Mucosa of stomach (tissue), 1 donor: ENCODE data around the gene MAP4K3.
"Not testable (repeated sequence)": the region's sequence is repeated elsewhere in the genome, so short reads cannot be mapped to it uniquely, and the experiment has no call there.

Experiments
- H3K27me3 ChIP-seq: one replicate; pipeline ENCODE4 v1.7.0; 2013; ENCODE audit warnings: mild to moderate bottlenecking, low read length; ENCODE audit not compliant: control insufficient read depth, insufficient read depth
- H3K36me3 ChIP-seq: one replicate; pipeline ENCODE4 v1.7.0; 2013; ENCODE audit warnings: low read length; ENCODE audit not compliant: control insufficient read depth, insufficient read depth
- H3K4me1 ChIP-seq: one replicate; pipeline ENCODE4 v1.7.0; 2013; ENCODE audit warnings: mild to moderate bottlenecking, low read length; ENCODE audit not compliant: control insufficient read depth, insufficient read depth
- H3K4me3 ChIP-seq: one replicate; pipeline ENCODE4 v1.7.0; 2013; ENCODE audit warnings: low read length
- H3K9ac ChIP-seq: one replicate; pipeline ENCODE4 v1.7.0; 2013; ENCODE audit warnings: mild to moderate bottlenecking, low read length, moderate library complexity
- H3K9me3 ChIP-seq: one replicate; pipeline ENCODE4 v1.7.0; 2013; ENCODE audit warnings: mild to moderate bottlenecking, low read length, moderate library complexity; ENCODE audit not compliant: control insufficient read depth
- donor health status: Pancreatic carcinoma.

MAP4K3 gene

GRCh38 chr2:39395313-39395712 lies 41.8 kb downstream of the MAP4K3 start:
- H3K27me3 ChIP-seq: no peaks in the 10 kb centered on the region
- no peak overlapping the region for H3K4me3 ChIP-seq
- no peaks in the 10 kb centered on the region for H3K36me3 ChIP-seq
- no peaks in the 10 kb centered on the region for H3K9me3 ChIP-seq
- peaks cover 15% of the 10 kb centered on the region for H3K4me1 ChIP-seq
- H3K9ac ChIP-seq: no peak overlapping the region

GRCh38 chr2:39394516-39394961 lies 42.5 kb downstream of the MAP4K3 start:
- Histone ChIP-seq H3K4me3 (no peak overlapping the region), H3K36me3 (no peaks in the 10 kb centered on the region), H3K4me1 (peaks cover 7% of the 10 kb centered on the region), H3K9me3 (no peaks in the 10 kb centered on the region), H3K27me3 (no peaks in the 10 kb centered on the region), H3K9ac (no peak overlapping the region)

- H3K9ac ChIP-seq: no peak overlapping the region
- no peaks in the 10 kb centered on the region for H3K4me1 ChIP-seq
- H3K36me3 ChIP-seq: no peaks in the 10 kb centered on the region
- H3K27me3 ChIP-seq: no peaks in the 10 kb centered on the region
- H3K9me3 ChIP-seq: no peaks in the 10 kb centered on the region
- no peak overlapping the region for H3K4me3 ChIP-seq
These were observed 44.4 kb downstream of the MAP4K3 start for GRCh38 chr2:39392672-39393071.

- no peaks in the 10 kb centered on the region for H3K36me3 ChIP-seq
- H3K27me3 ChIP-seq: no peaks in the 10 kb centered on the region
- no peak overlapping the region for H3K4me3 ChIP-seq
- no peak overlapping the region for H3K9ac ChIP-seq
- no peaks in the 10 kb centered on the region for H3K9me3 ChIP-seq
- H3K4me1 ChIP-seq: no peaks in the 10 kb centered on the region
These were observed 46.9 kb downstream of the MAP4K3 start for GRCh38 chr2:39390216-39390615.

GRCh38 chr2:39386064-39386463 lies 51.0 kb downstream of the MAP4K3 start:
- H3K36me3 ChIP-seq: no peaks in the 10 kb centered on the region

GRCh38 chr2:39385172-39385571 lies 51.9 kb downstream of the MAP4K3 start:
- Histone ChIP-seq H3K27me3 (no peaks in the 10 kb centered on the region), H3K4me3 (no peak overlapping the region), H3K4me1 (peaks cover 6% of the 10 kb centered on the region), H3K36me3 (no peaks in the 10 kb centered on the region), H3K9ac (no peak overlapping the region), H3K9me3 (no peaks in the 10 kb centered on the region)

More at GRCh38 chr2:39386064-39386463, 51.0 kb downstream of the MAP4K3 start:
- no peak overlapping the region for H3K4me3 ChIP-seq
- no peak overlapping the region for H3K9ac ChIP-seq
- no peaks in the 10 kb centered on the region for H3K9me3 ChIP-seq
- no peaks in the 10 kb centered on the region for H3K27me3 ChIP-seq
- peaks cover under 1% of the 10 kb centered on the region for H3K4me1 ChIP-seq

- H3K9me3 ChIP-seq, H3K27me3 ChIP-seq, H3K4me1 ChIP-seq, H3K9ac ChIP-seq, H3K36me3 ChIP-seq, H3K4me3 ChIP-seq: not testable (repeated sequence)
These were observed 53.0 kb downstream of the MAP4K3 start for GRCh38 chr2:39384071-39384470.

- no peak overlapping the region for H3K4me3 ChIP-seq
- no peaks in the 10 kb centered on the region for H3K27me3 ChIP-seq
- no peaks in the 10 kb centered on the region for H3K36me3 ChIP-seq
- H3K9me3 ChIP-seq: no peaks in the 10 kb centered on the region
- H3K4me1 ChIP-seq: peaks cover 10% of the 10 kb centered on the region
- H3K9ac ChIP-seq: no peak overlapping the region
These were observed 53.9 kb downstream of the MAP4K3 start for GRCh38 chr2:39383146-39383545.

GRCh38 chr2:39381653-39382052 lies 55.4 kb downstream of the MAP4K3 start:
- Histone ChIP-seq H3K4me1 (peaks cover 10% of the 10 kb centered on the region), H3K36me3 (no peaks in the 10 kb centered on the region), H3K4me3 (no peak overlapping the region)

GRCh38 chr2:39380525-39381150 lies 56.4 kb downstream of the MAP4K3 start:
- no peaks in the 10 kb centered on the region for H3K36me3 ChIP-seq
- no peak overlapping the region for H3K4me3 ChIP-seq
- no peaks in the 10 kb centered on the region for H3K27me3 ChIP-seq
- H3K9ac ChIP-seq: no peak overlapping the region
- H3K4me1 ChIP-seq: peaks cover 10% of the 10 kb centered on the region
- H3K9me3 ChIP-seq: no peaks in the 10 kb centered on the region

More at GRCh38 chr2:39381653-39382052, 55.4 kb downstream of the MAP4K3 start:
- Histone ChIP-seq H3K9me3 (no peaks in the 10 kb centered on the region), H3K9ac (no peak overlapping the region), H3K27me3 (no peaks in the 10 kb centered on the region)

GRCh38 chr2:39379643-39380524 lies 57.2 kb downstream of the MAP4K3 start:
- no peaks in the 10 kb centered on the region for H3K27me3 ChIP-seq
- H3K36me3 ChIP-seq: no peaks in the 10 kb centered on the region
- H3K9me3 ChIP-seq: no peaks in the 10 kb centered on the region
- peaks cover 10% of the 10 kb centered on the region for H3K4me1 ChIP-seq
- no peak overlapping the region for H3K9ac ChIP-seq
- H3K4me3 ChIP-seq: no peak overlapping the region

GRCh38 chr2:39378968-39379367 lies 58.1 kb downstream of the MAP4K3 start:
- peaks cover 10% of the 10 kb centered on the region for H3K4me1 ChIP-seq
- H3K27me3 ChIP-seq: no peaks in the 10 kb centered on the region
- no peak overlapping the region for H3K4me3 ChIP-seq
- H3K36me3 ChIP-seq: no peaks in the 10 kb centered on the region
- no peak overlapping the region for H3K9ac ChIP-seq
- H3K9me3 ChIP-seq: no peaks in the 10 kb centered on the region
